ENCODE measurements around the gene MR1.

- TF ChIP-seq EZH2 (IDR thresholded peaks at IDR 0.05; ENCODE audit: borderline replicate concordance, low read length) = no peak
- no peak for TF ChIP-seq CTCF (conservative IDR thresholded peaks at IDR 0.05 in 1 of 2, IDR thresholded peaks at IDR 0.05 in 1 of 2; ENCODE audit: extremely low read depth in 1 of 2, insufficient read depth in 1 of 2, low read depth in 1 of 2, low read length in 2 of 2)
Observed at GRCh38 chr1:181040284-181040865, 6.6 kb downstream of the MR1 start.

Data from mammary epithelial cell (primary cell).